Mesodermal cell (in vitro differentiated cells): ENCODE data around the gene PGAP2.
"Not testable (repeated sequence)": the region's sequence is repeated elsewhere in the genome, so short reads cannot be mapped to it uniquely, and the experiment has no call there.

ENCODE experiments used
- H3K27ac ChIP-seq: 2 replicates; pipeline ENCODE4 v1.7.0; 2013; ENCODE audit warnings: mild to moderate bottlenecking, low read depth, low read length, moderate library complexity; ENCODE audit not compliant: severe bottlenecking
- H3K36me3 ChIP-seq: 2 replicates; pipeline ENCODE4 v1.7.1; 2013; ENCODE audit warnings: mild to moderate bottlenecking, low read length, moderate library complexity; ENCODE audit not compliant: control insufficient read depth, insufficient read depth
- H3K4me1 ChIP-seq: one replicate; pipeline ENCODE4 v1.7.1; 2013; ENCODE audit warnings: mild to moderate bottlenecking, low read length; ENCODE audit not compliant: insufficient read depth, control insufficient read depth, poor library complexity, severe bottlenecking
- H3K4me3 ChIP-seq: 2 replicates; pipeline ENCODE4 v1.7.0; 2013; ENCODE audit warnings: low read length, control low read depth, mild to moderate bottlenecking; ENCODE audit not compliant: insufficient read depth, poor library complexity, severe bottlenecking; ENCODE audit errors: extremely low read depth
- H3K9me3 ChIP-seq: 2 replicates; pipeline ENCODE4 v1.7.1; 2013; ENCODE audit warnings: mild to moderate bottlenecking, low read length, moderate library complexity; ENCODE audit not compliant: control insufficient read depth
- WGBS, 2 experiments: methylation state at CpG; one replicate each; pipeline ENCODE4 v1.1.5; 2013; ENCODE audit warnings: missing lambda C conversion rate in 2 of 2; ENCODE audit not compliant: insufficient coverage in 2 of 2; 5-methylcytosine and 5-hydroxymethylcytosine counted together

Gene PGAP2

DNA sequence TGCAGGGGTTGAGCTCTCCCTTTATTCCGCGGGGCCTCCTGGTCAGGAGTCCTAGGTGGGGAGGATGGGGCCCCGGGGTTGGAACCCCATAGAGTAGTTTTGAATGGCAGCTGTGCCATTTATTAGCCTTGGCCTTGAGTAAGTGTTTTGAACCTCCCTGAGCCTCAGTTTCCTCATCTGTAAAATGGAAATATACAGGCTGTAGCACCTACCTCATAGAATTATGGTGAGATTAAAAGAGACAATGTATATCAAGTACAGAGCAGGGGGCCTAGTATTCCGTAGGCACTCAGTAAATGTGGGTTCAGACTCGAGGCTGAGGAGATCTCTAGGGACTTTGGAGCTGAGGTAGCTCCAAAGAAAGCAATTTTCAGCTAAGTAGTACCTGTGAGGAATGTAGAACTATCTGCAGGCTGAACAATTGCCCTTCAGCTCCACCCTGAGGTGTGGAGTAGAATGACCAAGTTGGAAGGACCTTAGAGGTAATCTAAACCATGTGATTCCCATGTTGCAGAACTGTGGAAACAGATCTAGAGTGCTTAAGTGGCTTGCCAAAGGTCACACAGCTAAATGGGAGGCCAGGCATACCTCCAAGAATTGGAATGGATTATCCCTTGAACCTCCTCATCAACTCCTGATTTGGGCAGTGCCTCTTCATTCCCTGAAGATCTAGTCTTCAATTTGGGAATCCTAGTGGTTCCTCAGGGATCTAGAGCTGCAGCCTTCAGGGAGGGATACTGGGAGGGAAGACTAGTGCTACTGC is 682 bp downstream of the PGAP2 start:
- Histone ChIP-seq H3K36me3 (no peaks in the 10 kb centered on the region), H3K27ac (no peak overlapping the region)
- WGBS, 2 experiments = 24 to 51% methylated on average over 3 of the region's 5 CpGs

DNA sequence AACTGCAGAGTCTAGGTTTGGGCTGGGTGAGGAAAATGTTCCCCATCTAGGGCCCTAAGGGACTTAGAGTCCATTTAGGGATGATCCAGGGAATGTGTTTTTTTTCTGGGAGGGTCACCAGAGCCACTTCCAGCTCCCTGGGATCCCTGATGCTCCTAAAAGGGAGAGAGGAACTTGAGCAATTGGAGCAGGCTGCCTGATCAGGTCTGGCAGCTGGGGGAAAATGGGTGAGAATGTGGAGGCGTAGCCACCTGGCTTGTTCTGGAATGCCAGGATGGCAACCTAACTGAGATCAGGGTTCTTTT is 1.2 kb downstream of the PGAP2 start:
- Histone ChIP-seq H3K27ac (no peak overlapping the region), H3K4me3 (no peak overlapping the region), H3K36me3 (no peaks in the 10 kb centered on the region), H3K9me3 (no peaks in the 10 kb centered on the region), H3K4me1 (peaks cover 5% of the 10 kb centered on the region)
- WGBS, 2 experiments = 90% methylated on average over 1 of the region's 1 CpG

More for the DNA sequence above, 682 bp downstream of the PGAP2 start:
- H3K4me3 ChIP-seq = peak overlapping the region; percentile 64
- peaks cover 5% of the 10 kb centered on the region for H3K4me1 ChIP-seq
- no peaks in the 10 kb centered on the region for H3K9me3 ChIP-seq

DNA sequence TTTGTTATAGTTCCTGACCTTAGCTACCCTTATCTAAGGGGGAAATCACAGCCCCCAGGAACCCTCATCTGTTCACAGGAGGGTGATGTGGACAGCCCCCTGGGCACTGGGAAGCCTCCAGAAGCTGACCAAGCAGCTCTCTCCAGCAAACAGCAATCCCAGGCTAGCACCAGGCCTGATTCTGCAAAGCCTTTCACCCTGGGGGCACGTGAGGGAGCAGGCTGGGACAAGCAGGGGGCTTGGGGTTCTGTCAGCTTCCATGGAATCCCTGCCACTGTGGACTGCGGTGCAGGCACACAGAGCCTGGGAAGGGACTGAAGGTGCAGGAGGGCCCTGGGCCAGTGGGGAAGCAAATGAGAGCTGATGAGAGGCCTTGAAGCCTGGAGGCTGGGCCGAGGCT is 2.1 kb downstream of the PGAP2 start:
- Histone ChIP-seq H3K27ac (no peak overlapping the region), H3K36me3 (no peaks in the 10 kb centered on the region), H3K4me3 (no peak overlapping the region), H3K9me3 (no peaks in the 10 kb centered on the region), H3K4me1 (peaks cover 5% of the 10 kb centered on the region)
- WGBS, 2 experiments = 86 to 89% methylated on average over 2 to 3 of the region's 3 CpGs

DNA sequence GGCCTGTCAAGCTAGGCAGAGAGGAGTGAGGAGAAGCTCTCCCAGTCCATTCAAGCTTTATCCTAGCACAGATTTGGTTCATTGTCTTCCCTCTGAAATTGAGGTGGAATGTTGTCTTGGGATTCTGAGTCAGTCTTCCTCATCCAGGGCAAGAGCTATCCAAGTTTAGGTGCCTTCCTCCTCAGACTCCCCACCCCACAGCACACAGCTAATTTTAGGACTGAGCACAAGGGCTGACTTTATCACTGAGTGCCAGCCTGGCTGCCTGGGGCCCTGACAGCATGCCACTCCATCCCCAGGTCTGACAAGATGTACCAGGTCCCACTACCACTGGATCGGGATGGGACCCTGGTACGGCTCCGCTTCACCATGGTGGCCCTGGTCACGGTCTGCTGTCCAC is 2.6 kb downstream of the PGAP2 start:
- Histone ChIP-seq H3K27ac (no peak overlapping the region), H3K4me1 (peaks cover 5% of the 10 kb centered on the region)

DNA sequence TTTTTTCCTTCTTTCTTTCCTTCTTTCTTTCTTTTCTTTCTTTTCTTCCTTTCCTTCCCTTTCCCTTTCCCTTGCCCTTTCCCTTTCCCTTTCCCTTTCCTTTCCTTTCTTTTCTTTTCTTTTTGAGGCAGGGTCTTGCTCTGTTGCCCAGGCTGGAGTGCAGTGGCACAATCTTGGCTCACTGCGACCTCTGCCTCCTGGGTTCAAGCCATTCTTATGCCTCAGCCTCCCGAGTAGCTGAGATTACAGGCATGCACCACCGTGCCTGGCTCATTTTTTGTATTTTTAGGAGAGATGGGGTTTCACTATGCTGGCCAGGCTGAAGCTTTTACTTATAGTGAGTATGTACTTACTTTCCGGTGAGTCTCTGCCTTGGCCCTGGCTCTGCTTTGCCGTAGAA is 6.5 kb downstream of the PGAP2 start:
- H3K36me3 ChIP-seq, H3K9me3 ChIP-seq, H3K4me3 ChIP-seq, H3K27ac ChIP-seq, H3K4me1 ChIP-seq: not testable (repeated sequence)
- 87 to 100% methylated on average over 2 to 3 of the region's 5 CpGs for WGBS, 2 experiments

More for the DNA sequence above, 2.6 kb downstream of the PGAP2 start:
- Histone ChIP-seq H3K36me3 (no peaks in the 10 kb centered on the region), H3K4me3 (no peak overlapping the region), H3K9me3 (no peaks in the 10 kb centered on the region)
- 95% methylated on average over 3 to 4 of the region's 4 CpGs for WGBS, 2 experiments

DNA sequence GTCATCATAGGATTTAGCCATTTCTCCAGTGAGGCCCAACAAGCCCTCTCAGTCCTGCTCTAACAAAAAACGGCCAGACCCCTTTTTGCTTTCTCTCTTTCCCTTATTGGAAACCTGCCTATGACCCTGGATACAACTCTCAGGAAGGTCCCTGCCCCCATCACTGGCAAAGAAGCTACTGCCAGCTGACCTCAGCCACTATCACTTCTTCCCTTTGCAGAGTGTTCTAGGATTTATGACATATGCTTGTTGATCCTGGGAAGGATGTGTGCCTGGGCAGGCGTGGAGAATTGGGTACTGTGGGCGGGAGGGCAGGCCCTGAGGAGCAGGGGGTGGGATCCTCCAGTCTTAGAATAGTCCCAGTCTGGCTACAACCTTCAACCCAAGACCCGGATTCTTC is 7.5 kb downstream of the PGAP2 start:
- Histone ChIP-seq H3K36me3 (no peaks in the 10 kb centered on the region), H3K4me3 (no peak overlapping the region), H3K27ac (no peak overlapping the region), H3K9me3 (no peaks in the 10 kb centered on the region), H3K4me1 (peaks cover 5% of the 10 kb centered on the region)
- WGBS, 2 experiments = 73 to 85% methylated on average over 2 to 3 of the region's 4 CpGs

DNA sequence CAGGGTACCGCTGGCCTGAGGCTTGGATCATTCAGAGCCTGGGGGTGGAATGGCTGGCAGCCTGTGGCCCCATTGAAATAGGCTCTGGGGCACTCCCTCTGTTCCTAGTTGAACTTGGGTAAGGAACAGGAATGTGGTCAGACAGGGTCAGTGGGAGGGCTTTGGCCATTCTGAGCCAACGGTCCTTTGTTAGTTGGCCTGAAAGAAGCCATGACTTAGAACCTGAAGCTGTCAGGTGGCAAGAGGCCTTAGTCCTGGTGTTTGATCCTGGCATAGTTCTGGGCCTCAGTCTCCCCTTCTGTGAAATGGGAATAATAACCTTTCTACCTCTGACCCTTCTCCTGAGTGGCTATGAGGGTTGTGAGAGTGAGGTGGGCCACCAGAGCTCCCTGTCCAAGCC is 8.3 kb downstream of the PGAP2 start:
- 100% methylated on average over 1 to 2 of the region's 2 CpGs for WGBS, 2 experiments
- Histone ChIP-seq H3K4me3 (no peak overlapping the region), H3K36me3 (no peaks in the 10 kb centered on the region), H3K27ac (no peak overlapping the region), H3K4me1 (peaks cover 3% of the 10 kb centered on the region), H3K9me3 (no peaks in the 10 kb centered on the region)

DNA sequence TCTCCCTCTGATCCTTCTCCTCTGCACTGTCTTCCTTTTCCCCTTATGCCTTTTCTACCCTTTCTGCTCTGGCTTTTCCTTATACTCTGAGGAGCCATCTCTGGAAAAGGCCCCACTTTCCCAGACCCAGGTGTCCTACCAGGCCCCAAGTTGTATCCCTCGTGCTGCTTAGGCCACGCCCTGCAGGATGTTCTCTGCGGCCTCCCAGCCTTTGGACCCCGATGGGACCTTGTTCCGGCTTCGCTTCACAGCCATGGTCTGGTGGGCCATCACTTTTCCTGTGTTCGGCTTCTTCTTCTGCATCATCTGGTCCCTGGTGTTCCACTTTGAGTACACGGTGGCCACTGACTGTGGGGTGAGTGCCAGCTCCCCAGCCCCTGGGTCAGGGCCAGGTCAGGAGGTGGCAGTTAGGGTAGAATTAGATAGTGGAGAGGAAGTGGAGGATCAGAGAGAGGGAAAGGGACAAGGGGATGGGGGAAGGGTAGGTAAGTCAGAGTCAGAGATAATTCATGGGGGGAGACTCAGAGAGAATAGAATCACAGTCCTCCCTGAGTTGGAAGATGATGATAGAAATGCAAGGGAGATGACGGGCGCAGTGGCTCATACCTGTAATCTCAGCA is 8.9 kb downstream of the PGAP2 start:
- H3K27ac ChIP-seq = no peak overlapping the region
- H3K9me3 ChIP-seq = no peaks in the 10 kb centered on the region
- H3K4me3 ChIP-seq = no peak overlapping the region
- 91 to 93% methylated on average over 8 to 10 of the region's 10 CpGs for WGBS, 2 experiments
- peaks cover 3% of the 10 kb centered on the region for H3K4me1 ChIP-seq
- no peaks in the 10 kb centered on the region for H3K36me3 ChIP-seq

DNA sequence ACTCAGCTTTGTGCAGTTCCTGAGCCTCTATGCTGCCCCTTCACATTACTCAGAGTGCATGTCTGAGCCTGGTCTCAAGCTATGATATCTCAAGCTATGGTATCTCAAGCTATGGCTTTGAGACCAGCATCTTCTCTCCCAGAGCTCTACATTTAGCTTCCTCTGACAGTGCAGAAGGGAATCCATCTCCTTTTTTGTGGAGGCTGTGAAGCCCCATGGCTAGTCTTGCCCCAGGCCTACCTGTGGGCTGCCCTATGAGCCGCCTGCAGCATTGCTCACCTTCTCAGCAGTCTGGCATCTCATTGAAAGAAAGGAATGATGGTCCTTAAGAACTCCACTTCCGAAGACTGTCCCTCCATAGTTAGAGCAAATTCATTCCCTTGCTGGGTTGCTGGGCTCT is 12.6 kb downstream of the PGAP2 start:
- H3K36me3 ChIP-seq = peaks cover 13% of the 10 kb centered on the region
- no peaks in the 10 kb centered on the region for H3K9me3 ChIP-seq
- H3K4me1 ChIP-seq = peaks cover 6% of the 10 kb centered on the region
- no peak overlapping the region for H3K27ac ChIP-seq
- WGBS, 2 experiments = 80 to 92% methylated on average over 1 to 2 of the region's 2 CpGs
- H3K4me3 ChIP-seq = no peak overlapping the region

DNA sequence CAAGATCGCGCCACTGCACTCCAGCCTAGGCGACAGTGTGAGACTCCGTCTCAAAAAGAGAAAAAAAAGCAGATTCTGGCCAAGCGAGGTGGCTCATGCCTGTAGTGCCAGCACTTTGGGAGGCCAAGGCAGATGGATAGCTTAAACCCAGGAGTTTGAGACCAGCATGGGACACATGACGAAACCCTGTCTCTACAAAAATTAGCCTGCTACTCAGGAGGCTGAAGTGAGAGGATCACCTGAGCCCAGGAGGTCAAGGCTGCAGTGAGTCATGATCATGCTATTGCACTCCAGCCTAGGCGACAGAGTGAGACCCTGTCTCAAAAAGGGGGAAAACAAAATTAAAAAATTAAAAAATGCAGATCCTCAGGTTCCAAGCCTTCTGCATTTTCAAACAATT is 14.0 kb downstream of the PGAP2 start:
- Histone ChIP-seq H3K4me3 (no peak overlapping the region), H3K27ac (no peak overlapping the region), H3K4me1 (peaks cover 5% of the 10 kb centered on the region), H3K9me3 (no peaks in the 10 kb centered on the region), H3K36me3 (peaks cover 27% of the 10 kb centered on the region)
- 91 to 97% methylated on average over 5 to 6 of the region's 7 CpGs for WGBS, 2 experiments

DNA sequence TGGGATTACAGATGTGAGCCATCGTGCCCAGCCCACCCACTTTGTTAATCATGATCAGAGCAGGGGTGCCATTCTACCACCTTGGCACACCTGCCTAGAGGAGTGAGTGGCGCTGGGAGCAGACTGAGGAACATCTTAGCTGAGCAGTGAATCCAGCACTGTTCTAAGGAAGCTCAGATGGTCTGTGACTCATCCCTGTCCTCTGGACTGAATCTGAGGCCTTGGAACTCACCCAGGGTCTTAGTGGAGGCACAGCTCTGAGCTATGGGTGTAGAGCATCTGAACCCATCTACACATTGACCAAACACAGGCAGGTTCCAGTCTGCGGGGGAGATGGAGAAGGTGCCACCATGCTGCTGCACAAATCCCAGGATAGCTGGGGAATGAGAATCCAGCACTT is 14.9 kb downstream of the PGAP2 start:
- H3K27ac ChIP-seq = no peak overlapping the region
- H3K9me3 ChIP-seq = no peaks in the 10 kb centered on the region
- H3K36me3 ChIP-seq = peaks cover 37% of the 10 kb centered on the region
- 90 to 100% methylated on average over 2 to 3 of the region's 3 CpGs for WGBS, 2 experiments
- H3K4me3 ChIP-seq = no peak overlapping the region
- peaks cover 2% of the 10 kb centered on the region for H3K4me1 ChIP-seq
